Keratinocyte (primary cell): Measurements from ENCODE around the gene MYCBPAP. TPM values are rescaled to one million over a fixed set of nuclear protein-coding genes. Genes with fewer than 3 reads are reported as not detected.

Experiments
- DNase-seq: peaks from one replicate; pipeline ENCODE4 v3.0.0-alpha.2; 2011; ENCODE audit warnings: low read depth, missing footprints, low spot score
- FAIRE-seq: peaks from 2 replicates; lab custom pipeline; 2011; peaks lifted over from hg19 to GRCh38; lab: Jason Lieb, UNC
- H2AFZ ChIP-seq: 2 replicates; pipeline ENCODE4 v1.6.0; 2012; ENCODE audit warnings: low read length, control low read depth, inconsistent platforms; ENCODE audit not compliant: control insufficient read depth
- H3K27ac ChIP-seq: 2 replicates; pipeline ENCODE4 v1.5.1; 2011; ENCODE audit warnings: low read length; ENCODE audit not compliant: control insufficient read depth, insufficient read depth
- H3K27me3 ChIP-seq: 3 replicates; pipeline ENCODE4 v1.6.0; 2011; ENCODE audit warnings: low read length; ENCODE audit not compliant: control insufficient read depth, insufficient read depth; ENCODE audit errors: extremely low read depth
- H3K36me3 ChIP-seq, 2 experiments: 2 replicates in 1 of 2; 3 replicates in 1 of 2; pipeline ENCODE4 v1.5.1; 2011; ENCODE audit warnings: low read length in 2 of 2, mild to moderate bottlenecking in 1 of 2; ENCODE audit not compliant: control insufficient read depth in 2 of 2, insufficient read depth in 2 of 2; ENCODE audit errors: extremely low read depth in 1 of 2
- H3K4me1 ChIP-seq: 3 replicates; pipeline ENCODE4 v1.5.1; 2011; ENCODE audit warnings: low read length; ENCODE audit not compliant: control insufficient read depth, insufficient read depth; ENCODE audit errors: extremely low read depth
- H3K4me2 ChIP-seq: 3 replicates; pipeline ENCODE4 v1.6.0; 2011; ENCODE audit warnings: low read depth, low read length; ENCODE audit not compliant: control insufficient read depth, insufficient read depth; ENCODE audit errors: extremely low read depth
- H3K4me3 ChIP-seq, 3 experiments: fragments of 200-600 bp in 1 of 3; sonication (generic) in 1 of 3; 2 replicates in 2 of 3; 3 replicates in 1 of 3; pipeline ENCODE4 v1.5.1; 2011 to 2016; ENCODE audit warnings: low read length in 3 of 3, mild to moderate bottlenecking in 3 of 3, control low read depth in 2 of 3, inconsistent platforms in 1 of 3, low read depth in 1 of 3, mixed read lengths in 1 of 3, mixed run types in 1 of 3, moderate library complexity in 1 of 3; ENCODE audit not compliant: control insufficient read depth in 2 of 3, insufficient read depth in 2 of 3; ENCODE audit errors: extremely low read depth in 1 of 3
- H3K79me2 ChIP-seq: 2 replicates; pipeline ENCODE4 v1.6.0; 2012; ENCODE audit warnings: low read length; ENCODE audit not compliant: control insufficient read depth, insufficient read depth
- H3K9ac ChIP-seq: 3 replicates; pipeline ENCODE4 v1.6.0; 2011; ENCODE audit warnings: low read length; ENCODE audit not compliant: control insufficient read depth, insufficient read depth; ENCODE audit errors: extremely low read depth
- H3K9me1 ChIP-seq: 3 replicates; pipeline ENCODE4 v1.6.0; 2011; ENCODE audit warnings: low read length; ENCODE audit not compliant: control insufficient read depth, insufficient read depth; ENCODE audit errors: extremely low read depth
- H3K9me3 ChIP-seq: 2 replicates; pipeline ENCODE4 v1.5.1; 2012; ENCODE audit warnings: low read depth, low read length; ENCODE audit not compliant: control insufficient read depth
- H4K20me1 ChIP-seq: 3 replicates; pipeline ENCODE4 v1.6.0; 2011; ENCODE audit warnings: low read length; ENCODE audit not compliant: control insufficient read depth, insufficient read depth; ENCODE audit errors: extremely low read depth
- EZH2 ChIP-seq: IDR thresholded peaks from one replicate; pipeline ENCODE4 v1.6.1; 2012; ENCODE audit warnings: inconsistent platforms, mild to moderate bottlenecking, low read length, moderate library complexity
- dilution Hi-C: fragments of 300-500 bp; cut with MboI; formaldehyde crosslinking; loops from one replicate; pipeline ENCODE4 v1.7.0; 2020; ENCODE audit warnings: low sequenced_read_pairs; ENCODE audit not compliant: extremely low pct_ligation_motif_present
- polyA plus RNA-seq, 5 experiments: library from polyadenylated mRNA; depleted of rRNA in 3 of 5; stranded (reverse) in 3 of 5; stranded (forward) in 1 of 5; unstranded in 1 of 5; fragments of >200 nt; gene quantifications; 1 replicate in 1 of 5; 2 replicates in 3 of 5; 3 replicates in 1 of 5; pipeline versions ENCODE4 v1.2.1 to v1.2.3, GENCODE V29; 2011 to 2012; ENCODE audit warnings: missing spikeins in 2 of 5, low read depth in 1 of 5, low replicate concordance in 1 of 5
- TF ChIP-seq, protein P1 (sequence below), 3 experiments: IDR thresholded peaks in 1 of 3; conservative IDR thresholded peaks in 1 of 3; optimal IDR thresholded peaks in 1 of 3; 2 replicates in 2 of 3; 3 replicates in 1 of 3; pipeline versions ENCODE3 to v1.5.1; 2011; ENCODE audit warnings: low read length in 3 of 3, mild to moderate bottlenecking in 3 of 3, moderate library complexity in 2 of 3, control low read depth in 1 of 3, inconsistent platforms in 1 of 3; ENCODE audit not compliant: insufficient read depth in 2 of 3; ENCODE audit errors: extremely low read depth in 1 of 3

Gene MYCBPAP
- polyA plus RNA-seq, 1 donor (not counting 4 experiments of a cell fraction or from before 2014, with no cell fraction given) = 9.5 TPM

DNA sequence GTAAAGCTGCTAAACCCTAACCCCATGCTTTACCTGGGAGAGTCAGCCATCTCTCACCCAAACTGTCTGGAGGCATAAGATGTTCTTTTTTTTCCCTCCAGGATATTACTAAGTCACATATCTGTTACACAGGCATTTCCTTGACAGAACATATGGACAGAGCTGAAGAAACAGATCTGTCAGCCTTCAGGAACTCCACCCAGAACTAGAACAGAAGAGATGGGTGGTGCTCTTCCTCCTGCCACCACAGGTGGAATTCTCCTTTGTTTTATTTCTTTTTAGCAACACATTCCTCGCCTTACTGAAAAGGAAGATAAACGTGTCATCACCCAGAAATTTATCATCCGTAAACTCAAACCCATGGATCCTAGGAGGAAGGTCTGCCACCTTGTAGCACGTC lies 8.8 kb downstream of the MYCBPAP start:
- no peak overlapping the region for H2AFZ ChIP-seq
- H3K4me3 ChIP-seq = no peak overlapping the region
- H3K4me1 ChIP-seq = peaks cover 71% of the 10 kb centered on the region
- no peaks in the 10 kb centered on the region for H4K20me1 ChIP-seq
- H3K36me3 ChIP-seq = no peaks in the 10 kb centered on the region
- peak overlapping the region; percentile 23 for H3K27ac ChIP-seq
- no peaks in the 10 kb centered on the region for H3K27me3 ChIP-seq
- DNase-seq (peak; percentile 81), FAIRE-seq (peak; percentile 95)
- H3K9me1 ChIP-seq = no peaks in the 10 kb centered on the region
- H3K9ac ChIP-seq = no peak overlapping the region
- H3K79me2 ChIP-seq = peaks cover 2% of the 10 kb centered on the region
- peak overlapping the region; percentile 17 for H3K4me2 ChIP-seq
- H3K9me3 ChIP-seq = no peaks in the 10 kb centered on the region
- dilution Hi-C loops = no loop called here
- TF ChIP-seq, protein P1, sequence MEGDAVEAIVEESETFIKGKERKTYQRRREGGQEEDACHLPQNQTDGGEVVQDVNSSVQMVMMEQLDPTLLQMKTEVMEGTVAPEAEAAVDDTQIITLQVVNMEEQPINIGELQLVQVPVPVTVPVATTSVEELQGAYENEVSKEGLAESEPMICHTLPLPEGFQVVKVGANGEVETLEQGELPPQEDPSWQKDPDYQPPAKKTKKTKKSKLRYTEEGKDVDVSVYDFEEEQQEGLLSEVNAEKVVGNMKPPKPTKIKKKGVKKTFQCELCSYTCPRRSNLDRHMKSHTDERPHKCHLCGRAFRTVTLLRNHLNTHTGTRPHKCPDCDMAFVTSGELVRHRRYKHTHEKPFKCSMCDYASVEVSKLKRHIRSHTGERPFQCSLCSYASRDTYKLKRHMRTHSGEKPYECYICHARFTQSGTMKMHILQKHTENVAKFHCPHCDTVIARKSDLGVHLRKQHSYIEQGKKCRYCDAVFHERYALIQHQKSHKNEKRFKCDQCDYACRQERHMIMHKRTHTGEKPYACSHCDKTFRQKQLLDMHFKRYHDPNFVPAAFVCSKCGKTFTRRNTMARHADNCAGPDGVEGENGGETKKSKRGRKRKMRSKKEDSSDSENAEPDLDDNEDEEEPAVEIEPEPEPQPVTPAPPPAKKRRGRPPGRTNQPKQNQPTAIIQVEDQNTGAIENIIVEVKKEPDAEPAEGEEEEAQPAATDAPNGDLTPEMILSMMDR (optimal IDR thresholded peaks at IDR 0.05 in 1 of 3, IDR thresholded peaks at IDR 0.05 in 1 of 3, conservative IDR thresholded peaks at IDR 0.05 in 1 of 3; ENCODE audit: extremely low read depth in 1 of 3, insufficient read depth in 2 of 3, low read length in 3 of 3) = no peak
- TF ChIP-seq EZH2 = no peak

DNA sequence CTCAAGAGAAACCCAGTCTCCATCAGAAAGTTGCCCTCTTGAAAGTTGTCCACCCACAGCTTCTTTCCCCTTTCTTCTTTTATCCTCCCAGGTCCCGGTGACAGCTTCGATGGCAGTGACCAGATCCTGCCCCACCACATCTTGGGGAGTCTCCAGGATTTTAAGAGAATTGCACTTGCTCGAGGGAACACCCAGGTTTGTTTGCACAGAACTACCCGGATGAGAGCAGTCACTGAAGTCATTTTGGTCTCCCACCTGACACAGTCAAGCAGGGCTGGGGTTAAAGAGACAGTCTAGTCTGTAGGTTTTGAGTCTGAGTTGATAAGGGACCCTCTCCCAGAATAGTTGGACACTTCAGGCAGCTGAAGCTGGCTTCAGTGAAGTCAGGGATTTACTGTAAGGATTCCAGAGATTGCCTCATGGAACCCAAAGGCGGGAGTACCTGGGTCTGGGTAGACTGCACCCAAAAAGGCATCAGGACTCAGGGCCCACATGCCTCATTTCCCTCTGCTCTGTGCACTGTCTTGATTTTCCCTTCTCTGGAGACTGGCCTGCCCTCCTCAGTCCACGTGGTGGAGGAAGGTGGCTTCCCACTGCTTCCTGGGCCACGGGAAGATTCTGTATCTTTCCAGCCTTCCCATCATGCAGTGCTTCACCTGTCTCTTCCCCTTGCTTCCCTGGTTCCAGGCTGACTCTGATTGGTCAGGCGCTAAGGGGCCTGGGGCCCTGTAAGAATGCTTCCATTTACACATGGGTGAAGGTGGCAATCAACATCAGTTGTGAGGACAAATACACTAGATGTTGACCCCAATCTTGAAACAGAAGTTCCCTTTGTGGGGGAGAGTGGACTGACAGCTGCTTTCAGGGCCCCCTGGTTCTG lies 9.5 kb downstream of the MYCBPAP start:
- Histone ChIP-seq H3K36me3 (no peaks in the 10 kb centered on the region), H3K27ac (peak overlapping the region; percentile 70), H2AFZ (no peak overlapping the region), H3K4me3 (peak overlapping the region in 1 of 3 experiments; percentile 5), H3K27me3 (no peaks in the 10 kb centered on the region), H3K4me2 (peak overlapping the region; percentile 20), H3K4me1 (peaks cover 75% of the 10 kb centered on the region), H3K9me3 (no peaks in the 10 kb centered on the region), H4K20me1 (no peaks in the 10 kb centered on the region), H3K79me2 (peaks cover 2% of the 10 kb centered on the region), H3K9me1 (no peaks in the 10 kb centered on the region), H3K9ac (peak overlapping the region; percentile 3)
- dilution Hi-C loops = no loop called here
- DNase-seq (no peak), FAIRE-seq (peak; percentile 63)
- no peak for TF ChIP-seq EZH2
